ENCODE measurements around the gene FGD3. TPM values are rescaled to one million over a fixed set of nuclear protein-coding genes. Genes with fewer than 3 reads are reported as not detected.

Gene FGD3
- total RNA-seq, 2 donors from 2014 or later: 142 to 160 TPM

GRCh38 chr9:93053781-93054331 is 106.5 kb downstream of the FGD3 start:
- Mint-ChIP-seq H3K27ac (no peak overlapping the region), H3K27me3 (no peaks in the 10 kb centered on the region), H3K36me3 (ENCODE audit: low read depth) (no peaks in the 10 kb centered on the region), H3K4me3 (no peak overlapping the region), H3K4me1 (peaks cover 17% of the 10 kb centered on the region)
- no peaks in the 10 kb centered on the region for H3K9me3 ChIP-seq (ENCODE audit: control insufficient read depth, low read length, poor library complexity, severe bottlenecking)
- no peak for DNase-seq
- ATAC-seq: no peak

- H3K4me3 Mint-ChIP-seq: no peak overlapping the region
- H3K9me3 ChIP-seq (ENCODE audit: control insufficient read depth, low read length, poor library complexity, severe bottlenecking): no peaks in the 10 kb centered on the region
- no peaks in the 10 kb centered on the region for H3K27me3 Mint-ChIP-seq
- ATAC-seq (no peak), DNase-seq (no peak)
- H3K4me1 Mint-ChIP-seq: peaks cover 22% of the 10 kb centered on the region
- H3K27ac Mint-ChIP-seq: peak overlapping the region; percentile 37
- H3K36me3 Mint-ChIP-seq (ENCODE audit: low read depth): no peaks in the 10 kb centered on the region
Observed at GRCh38 chr9:93054758-93055704, 107.7 kb downstream of the FGD3 start.

GRCh38 chr9:93057042-93057702 is 109.8 kb downstream of the FGD3 start:
- Mint-ChIP-seq H3K4me3 (peak overlapping the region; percentile 83), H3K36me3 (ENCODE audit: low read depth) (no peaks in the 10 kb centered on the region), H3K4me1 (peaks cover 43% of the 10 kb centered on the region), H3K27me3 (no peaks in the 10 kb centered on the region), H3K27ac (peak overlapping the region; percentile 59)
- no peaks in the 10 kb centered on the region for H3K9me3 ChIP-seq (ENCODE audit: control insufficient read depth, low read length, poor library complexity, severe bottlenecking)
- ATAC-seq (no peak), DNase-seq (no peak)

- peak overlapping the region; percentile 83 for H3K4me3 Mint-ChIP-seq
- ATAC-seq: peak; percentile 25
- no peak for DNase-seq
- no peaks in the 10 kb centered on the region for H3K27me3 Mint-ChIP-seq
- H3K4me1 Mint-ChIP-seq: peaks cover 48% of the 10 kb centered on the region
- no peaks in the 10 kb centered on the region for H3K9me3 ChIP-seq (ENCODE audit: control insufficient read depth, low read length, poor library complexity, severe bottlenecking)
- peak overlapping the region; percentile 59 for H3K27ac Mint-ChIP-seq
- H3K36me3 Mint-ChIP-seq (ENCODE audit: low read depth): no peaks in the 10 kb centered on the region
Observed at GRCh38 chr9:93057703-93058354, 110.5 kb downstream of the FGD3 start.

- H3K27ac Mint-ChIP-seq: peak within 1 kb of the TSS; percentile 100
- H3K4me3 Mint-ChIP-seq: peak within 1 kb of the TSS; percentile 92
- H3K36me3 Mint-ChIP-seq (ENCODE audit: low read depth): no peaks in the 10 kb centered on the region
- H3K27me3 Mint-ChIP-seq: no peaks in the 10 kb centered on the region
- DNase-seq: peak; percentile 48 to 70 (median 63)
- ATAC-seq: peak; percentile 75
- no peaks in the 10 kb centered on the region for H3K9me3 ChIP-seq (ENCODE audit: control insufficient read depth, low read length, poor library complexity, severe bottlenecking)
- H3K4me1 Mint-ChIP-seq: peaks cover 45% of the 10 kb centered on the region
Observed at GRCh38 chr9:93058355-93059010, 111.2 kb downstream of the FGD3 start, which contains the start of gene SUSD3. SUSD3 (plus strand) TSS chr9:93058701; CDS start chr9:93058743, 42 bp downstream.

- DNase-seq (peak in 2 of 3 donors; percentile 30 to 34), ATAC-seq (peak; percentile 29)
- no peaks in the 10 kb centered on the region for H3K9me3 ChIP-seq (ENCODE audit: control insufficient read depth, low read length, poor library complexity, severe bottlenecking)
- Mint-ChIP-seq H3K4me3 (peak overlapping the region; percentile 92), H3K27me3 (no peaks in the 10 kb centered on the region), H3K27ac (peak overlapping the region; percentile 100), H3K36me3 (ENCODE audit: low read depth) (no peaks in the 10 kb centered on the region), H3K4me1 (peaks cover 49% of the 10 kb centered on the region)
Observed at GRCh38 chr9:93059011-93059714, 111.8 kb downstream of the FGD3 start.

GRCh38 chr9:93059715-93060578 is 112.6 kb downstream of the FGD3 start:
- no peaks in the 10 kb centered on the region for H3K27me3 Mint-ChIP-seq
- H3K4me1 Mint-ChIP-seq: peaks cover 57% of the 10 kb centered on the region
- H3K9me3 ChIP-seq (ENCODE audit: control insufficient read depth, low read length, poor library complexity, severe bottlenecking): no peaks in the 10 kb centered on the region
- ATAC-seq (no peak), DNase-seq (no peak)
- peak overlapping the region; percentile 92 for H3K4me3 Mint-ChIP-seq
- peak overlapping the region; percentile 100 for H3K27ac Mint-ChIP-seq
- H3K36me3 Mint-ChIP-seq (ENCODE audit: low read depth): no peaks in the 10 kb centered on the region

GRCh38 chr9:93060746-93061259 is 113.5 kb downstream of the FGD3 start:
- H3K27me3 Mint-ChIP-seq: no peaks in the 10 kb centered on the region

GRCh38 chr9:93061260-93061751 is 114.0 kb downstream of the FGD3 start:
- no peak for DNase-seq
- H3K27me3 Mint-ChIP-seq: no peaks in the 10 kb centered on the region
- no peak for ATAC-seq
- peaks cover 61% of the 10 kb centered on the region for H3K4me1 Mint-ChIP-seq
- H3K4me3 Mint-ChIP-seq: peak overlapping the region; percentile 92
- H3K27ac Mint-ChIP-seq: peak overlapping the region; percentile 100
- no peaks in the 10 kb centered on the region for H3K36me3 Mint-ChIP-seq (ENCODE audit: low read depth)
- H3K9me3 ChIP-seq (ENCODE audit: control insufficient read depth, low read length, poor library complexity, severe bottlenecking): no peaks in the 10 kb centered on the region

More at GRCh38 chr9:93060746-93061259, 113.5 kb downstream of the FGD3 start:
- no peak for ATAC-seq
- no peak for DNase-seq
- no peaks in the 10 kb centered on the region for H3K9me3 ChIP-seq (ENCODE audit: control insufficient read depth, low read length, poor library complexity, severe bottlenecking)
- peak overlapping the region; percentile 92 for H3K4me3 Mint-ChIP-seq
- H3K4me1 Mint-ChIP-seq: peaks cover 58% of the 10 kb centered on the region
- H3K36me3 Mint-ChIP-seq (ENCODE audit: low read depth): no peaks in the 10 kb centered on the region
- H3K27ac Mint-ChIP-seq: peak overlapping the region; percentile 100

GRCh38 chr9:93061791-93062763 is 114.8 kb downstream of the FGD3 start:
- H3K4me1 Mint-ChIP-seq: peaks cover 66% of the 10 kb centered on the region
- H3K36me3 Mint-ChIP-seq (ENCODE audit: low read depth): peaks cover 2% of the 10 kb centered on the region
- no peaks in the 10 kb centered on the region for H3K27me3 Mint-ChIP-seq
- ATAC-seq: no peak
- peak overlapping the region; percentile 100 for H3K27ac Mint-ChIP-seq
- H3K4me3 Mint-ChIP-seq: peak overlapping the region; percentile 92
- no peaks in the 10 kb centered on the region for H3K9me3 ChIP-seq (ENCODE audit: control insufficient read depth, low read length, poor library complexity, severe bottlenecking)
- DNase-seq: no peak
